ENCODE measurements around the gene LPIN2.
A peak's percentile ranks its signal among the peaks of the same experiment; 100 is the strongest.
"Not testable (repeated sequence)": the region's sequence is repeated elsewhere in the genome, so short reads cannot be mapped to it uniquely, and the experiment has no call there.

Gene LPIN2

GRCh38 chr18:3005462-3005861, 7.5 kb downstream of the LPIN2 start:
- DNase-seq = no peak

GRCh38 chr18:3003766-3004165, 9.2 kb downstream of the LPIN2 start:
- DNase-seq = not testable (repeated sequence)

DNA sequence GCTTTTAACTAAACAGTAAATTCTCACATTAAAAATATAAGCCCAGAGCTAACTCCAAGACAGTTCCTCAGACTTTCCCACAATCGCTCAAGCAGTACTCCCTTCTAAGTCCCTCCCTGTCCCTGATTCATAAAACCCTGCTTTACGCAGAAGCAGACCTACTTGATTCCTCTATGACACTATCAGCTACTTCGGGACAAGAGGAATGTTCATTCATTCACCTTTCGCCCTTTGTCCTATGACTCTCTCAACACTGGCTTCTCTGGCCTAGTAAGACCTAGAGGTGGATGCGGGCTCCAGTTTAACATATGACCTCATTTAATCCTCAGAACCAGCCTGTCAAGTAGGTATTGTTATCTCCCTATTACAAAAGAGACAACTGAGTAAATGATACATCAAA, 10.2 kb downstream of the LPIN2 start:
- no peak for DNase-seq

DNA sequence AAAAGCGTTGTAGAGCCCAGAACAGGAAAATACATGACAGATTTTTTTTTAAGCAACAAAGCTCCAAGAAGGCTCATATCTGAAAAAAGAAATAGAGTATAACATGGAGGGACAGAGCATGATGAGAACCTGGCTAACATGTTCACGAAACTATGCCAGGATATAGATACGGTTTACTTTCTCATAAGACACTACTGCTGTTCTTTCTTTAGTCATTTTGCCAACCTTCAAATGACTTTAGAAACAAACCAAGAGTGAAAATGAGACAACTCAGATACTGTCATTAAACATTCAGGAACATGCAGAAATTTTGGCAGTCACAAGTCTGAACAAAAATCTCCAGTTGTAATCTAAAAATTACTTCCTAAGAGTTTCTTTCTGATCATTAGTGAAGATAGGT, 14.3 kb downstream of the LPIN2 start:
- no peak for DNase-seq

DNA sequence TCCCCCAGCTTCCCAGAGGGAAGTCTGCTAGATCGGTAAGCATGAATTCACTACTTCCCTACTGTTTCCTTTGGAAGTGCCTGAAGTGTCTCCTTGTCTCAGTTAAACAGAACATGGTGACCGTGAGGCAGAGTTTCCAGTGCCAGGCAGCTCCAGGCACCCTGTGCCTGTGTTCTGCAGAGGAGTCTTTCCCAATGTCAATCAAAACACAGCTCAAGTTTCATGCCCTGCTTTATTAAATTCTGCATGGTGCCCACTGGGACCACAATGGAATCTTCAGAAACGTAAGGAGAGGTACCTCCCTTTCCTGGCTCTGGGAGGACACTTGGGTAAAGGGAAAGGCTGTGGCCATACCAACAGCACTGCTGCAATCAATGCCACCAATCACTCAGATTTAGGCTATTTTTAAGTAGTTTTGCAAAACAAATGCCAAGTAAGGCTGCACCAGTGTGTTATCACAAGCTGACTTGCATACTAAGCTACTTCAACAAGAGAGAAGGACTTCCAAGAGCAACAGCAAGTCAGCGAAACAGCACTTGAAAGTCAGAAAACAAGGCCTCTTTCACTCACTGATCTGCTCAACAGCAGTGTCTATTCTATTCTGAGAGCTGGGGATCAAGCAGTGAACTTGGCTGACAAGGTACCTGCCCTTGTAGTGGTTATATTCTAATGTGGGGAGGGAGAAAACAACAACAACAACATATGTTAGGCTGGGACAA, 14.9 kb downstream of the LPIN2 start:
- no peak for DNase-seq

DNA sequence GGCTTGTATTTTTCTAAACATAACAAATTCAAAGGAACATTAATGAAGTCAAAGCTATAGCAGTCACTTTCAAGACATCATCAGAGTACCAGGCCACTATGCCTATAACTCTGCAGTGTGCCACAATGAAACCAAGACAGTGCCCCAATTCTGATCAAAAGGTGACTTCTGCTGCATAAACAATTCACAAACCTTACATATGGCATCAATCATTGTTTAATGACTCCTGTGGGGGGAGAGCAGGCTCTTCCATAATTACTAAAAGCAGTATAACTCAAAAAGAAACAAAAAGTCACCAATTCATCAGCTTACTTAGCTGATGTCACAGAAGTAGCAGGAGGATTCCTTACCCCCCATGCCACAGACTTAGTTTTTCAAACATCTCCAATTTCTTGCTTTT, 15.5 kb downstream of the LPIN2 start:
- no peak for DNase-seq

- DNase-seq = no peak
Observed at GRCh38 chr18:2994603-2995432, 18.1 kb downstream of the LPIN2 start.

- DNase-seq = no peak
Observed at GRCh38 chr18:2994020-2994589, 18.8 kb downstream of the LPIN2 start.

DNA sequence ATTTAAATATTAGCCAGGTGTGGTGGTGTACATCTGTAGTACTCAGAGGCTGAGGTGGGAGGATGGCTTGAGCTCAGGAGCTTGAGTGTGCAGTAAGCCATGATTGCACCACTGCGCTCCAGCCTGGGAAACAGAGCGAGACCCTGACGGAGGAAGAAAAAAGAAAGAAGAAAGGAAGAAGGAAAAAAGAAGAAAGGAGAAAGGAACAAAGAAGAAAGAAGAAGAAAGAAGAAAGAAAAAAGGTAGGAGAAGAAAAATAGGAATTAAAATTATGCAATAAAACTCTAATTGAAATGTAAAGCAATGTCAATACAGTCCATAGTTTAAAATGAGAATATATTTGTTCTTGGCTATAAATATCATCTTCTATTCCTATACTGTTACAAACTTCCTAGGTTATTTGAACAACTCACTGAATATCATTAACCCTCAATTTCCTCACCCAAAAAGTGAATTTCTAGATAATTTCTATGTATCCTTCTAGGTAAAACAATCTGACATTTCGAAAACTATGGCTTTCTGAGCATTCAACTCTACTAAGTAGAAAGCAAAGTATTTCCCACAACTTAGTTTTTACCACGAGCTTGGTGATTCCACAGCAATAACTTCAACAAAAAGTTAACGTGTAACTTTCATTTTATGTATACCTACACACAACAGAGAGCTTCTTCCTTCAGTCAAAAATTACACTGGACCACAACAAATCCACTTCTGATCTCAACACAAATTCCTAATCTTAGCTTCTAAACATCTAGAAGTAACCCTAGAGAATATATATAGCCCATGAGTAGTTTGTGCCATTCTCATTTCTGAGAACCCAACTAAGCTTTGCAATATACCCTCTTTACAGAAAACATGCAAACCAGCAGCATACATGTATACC, 19.7 kb downstream of the LPIN2 start:
- DNase-seq = no peak

- no peak for DNase-seq
Observed at GRCh38 chr18:2990956-2991640, 21.8 kb downstream of the LPIN2 start.

DNA sequence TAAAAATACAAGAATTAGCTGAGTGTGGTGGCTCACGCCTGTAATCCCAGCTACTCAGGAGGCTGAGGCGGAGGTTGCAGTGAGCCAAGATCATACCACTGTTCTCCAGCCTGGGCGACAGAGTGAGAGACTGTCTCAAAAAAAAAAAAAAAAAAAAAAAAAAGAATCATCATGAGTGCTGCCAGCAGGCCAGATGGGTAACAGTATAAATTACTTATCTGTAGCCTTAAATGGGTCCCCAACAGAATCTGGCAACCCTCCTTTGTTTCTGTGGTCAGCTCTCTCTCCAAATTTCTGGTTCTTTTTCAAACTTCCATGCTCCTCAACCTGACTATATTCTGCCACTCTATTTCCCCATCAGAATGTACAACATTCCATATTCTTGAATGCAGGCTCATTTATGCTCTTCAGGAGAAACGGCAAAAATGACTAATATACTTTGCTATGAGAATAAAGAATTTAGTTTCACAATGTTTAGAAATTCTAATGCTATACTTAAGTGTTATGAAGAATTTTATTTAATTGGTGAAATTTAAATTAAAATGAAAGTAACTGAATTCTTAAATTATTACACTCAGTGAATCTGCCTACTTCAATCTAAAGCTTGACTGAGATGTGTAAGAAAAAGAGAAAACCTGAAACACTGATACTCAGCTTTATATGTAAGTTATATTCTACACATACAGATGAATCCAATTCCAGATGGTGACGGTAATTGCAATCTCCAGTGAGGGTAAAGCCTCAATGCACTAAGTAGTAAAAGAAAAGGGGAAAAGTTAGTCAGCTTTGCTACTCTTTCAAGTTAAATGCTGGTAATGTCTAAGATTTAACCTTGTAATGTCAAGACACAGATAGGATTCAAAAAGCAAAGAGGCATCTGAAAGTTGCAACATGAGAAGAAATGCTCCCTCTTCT, 24.8 kb downstream of the LPIN2 start:
- no peak for DNase-seq

GRCh38 chr18:2986150-2986865, 26.6 kb downstream of the LPIN2 start:
- no peak for DNase-seq

GRCh38 chr18:2985628-2986027, 27.3 kb downstream of the LPIN2 start:
- DNase-seq = peak; percentile 3

DNA sequence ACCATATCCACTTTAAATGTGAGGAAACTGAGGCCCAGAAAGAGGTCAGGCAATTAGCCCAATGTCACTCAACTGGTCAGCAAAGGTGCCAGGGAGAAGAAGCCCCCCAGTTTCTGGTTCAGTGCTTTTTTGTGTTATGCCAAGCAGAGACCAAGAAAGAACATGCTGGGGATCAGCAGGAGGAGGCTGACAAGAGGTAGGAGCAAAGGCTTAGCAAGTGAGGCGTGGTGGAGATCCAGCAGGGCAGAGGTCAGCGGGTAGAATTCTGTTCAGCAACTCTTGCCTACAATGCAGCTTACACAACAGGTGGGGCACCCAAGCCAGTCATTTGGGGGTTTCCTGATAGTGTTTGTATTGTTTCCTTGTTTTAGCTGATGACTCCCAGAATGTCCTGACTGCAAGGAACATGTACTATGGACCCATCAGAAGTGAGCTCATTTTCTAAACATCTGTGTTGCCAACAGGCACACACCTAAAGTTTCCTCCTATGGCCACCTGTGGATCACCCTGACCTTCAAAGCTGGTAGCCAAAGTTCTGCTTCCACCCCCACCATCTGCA, 28.2 kb downstream of the LPIN2 start:
- DNase-seq = no peak

- no peak for DNase-seq
Observed at GRCh38 chr18:2984091-2984490, 28.9 kb downstream of the LPIN2 start.

DNA sequence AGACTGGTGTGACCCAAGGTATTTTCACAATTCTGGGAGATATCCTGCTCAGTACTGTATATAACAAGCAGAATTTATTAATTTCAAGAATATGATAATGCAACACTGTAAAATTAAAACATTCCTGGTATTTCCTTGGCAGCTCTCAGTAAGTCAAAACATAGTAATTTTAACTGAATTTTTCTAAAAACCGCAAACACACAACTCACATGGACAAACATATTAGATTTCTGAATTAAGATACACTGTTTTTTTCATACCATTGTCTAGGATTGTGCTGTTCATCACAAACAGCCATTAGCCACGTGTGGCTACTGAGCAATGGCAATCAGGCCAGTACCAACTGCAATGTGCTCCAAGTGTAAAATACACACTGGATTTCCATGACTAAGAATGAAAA, 29.6 kb downstream of the LPIN2 start:
- DNase-seq = no peak

DNA sequence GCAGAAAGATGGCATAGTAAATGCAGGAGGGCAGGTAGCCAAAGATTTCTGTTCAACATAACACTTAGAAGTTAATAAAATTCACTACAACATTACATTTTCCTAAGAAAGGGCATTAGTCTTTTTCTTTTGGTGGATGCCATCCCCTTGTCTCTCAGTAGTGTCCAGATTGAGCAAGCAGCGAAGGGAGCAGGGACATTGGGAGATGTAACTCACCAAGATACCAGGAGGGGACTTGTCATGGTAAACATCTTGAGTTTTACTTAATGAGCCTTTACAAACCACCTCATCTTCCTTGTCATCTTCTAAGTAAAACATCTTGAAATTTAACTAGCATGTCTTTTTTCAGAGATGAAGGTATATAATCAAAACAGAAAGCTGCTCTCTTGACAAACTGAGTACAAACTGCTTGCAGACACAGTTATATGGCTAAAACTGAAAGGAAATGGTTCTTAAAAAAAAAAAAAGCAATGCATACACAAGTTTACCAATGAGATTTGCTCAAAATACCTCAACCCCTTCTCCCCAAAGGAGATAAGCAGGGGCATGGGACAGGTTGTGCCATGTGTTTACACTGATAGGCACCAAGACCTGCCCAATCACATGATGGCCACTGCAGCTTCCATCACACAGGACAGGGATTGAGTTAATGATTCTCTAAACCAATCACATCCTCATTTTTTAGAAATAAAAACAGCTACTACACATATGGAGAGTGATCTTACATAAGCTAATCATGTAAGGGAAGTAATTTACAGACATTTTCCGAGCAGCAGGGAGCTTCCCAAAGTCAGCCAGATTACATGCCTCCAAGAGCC, 30.3 kb downstream of the LPIN2 start:
- DNase-seq = no peak

DNA sequence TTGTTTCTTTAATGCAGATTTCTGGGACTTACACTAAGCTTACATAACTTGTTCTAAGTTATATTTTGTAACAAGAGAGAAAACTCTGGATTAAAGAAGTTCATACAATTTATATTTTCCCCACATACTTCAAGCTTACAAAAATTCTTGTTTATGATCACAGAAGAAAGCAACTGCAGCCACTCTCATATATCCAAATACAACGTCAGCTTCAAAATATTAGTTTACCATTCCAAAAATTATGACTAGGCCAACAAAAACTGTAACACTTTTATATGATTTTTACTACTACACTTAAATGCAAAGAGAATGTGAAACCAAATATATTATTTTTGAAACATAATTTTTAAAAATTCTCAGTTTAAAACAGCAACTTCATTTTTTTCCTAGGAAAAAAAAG, 30.9 kb downstream of the LPIN2 start:
- DNase-seq = no peak

DNA sequence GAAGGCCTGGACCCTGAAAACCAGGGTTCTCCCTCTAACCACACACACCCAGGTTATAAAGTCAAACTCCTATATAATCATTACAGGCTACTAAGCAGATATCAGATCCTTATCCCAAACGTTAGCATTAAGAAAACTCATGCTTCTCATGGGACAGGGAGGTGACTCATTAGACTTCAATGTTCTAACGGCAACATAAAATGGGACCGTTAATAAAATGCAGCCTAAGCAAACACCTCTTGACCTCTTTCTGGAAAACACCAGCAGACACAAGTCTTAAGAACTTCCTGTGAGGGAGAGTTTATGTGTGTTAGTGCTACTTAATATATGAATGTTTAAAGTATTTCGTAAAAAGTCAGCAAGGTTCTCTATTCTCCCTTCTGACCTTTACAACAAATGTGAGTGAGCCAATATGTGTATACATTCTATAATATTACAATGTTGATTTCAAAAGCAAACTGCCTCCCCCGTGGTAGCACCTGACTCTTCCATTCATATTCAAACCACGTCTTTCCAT, 31.7 kb downstream of the LPIN2 start:
- DNase-seq = no peak
